DMS53 (cell line): ENCODE measurements around the gene TMEM131L.
"Not testable (repeated sequence)": the region's sequence is repeated elsewhere in the genome, so short reads cannot be mapped to it uniquely, and the experiment has no call there.

Experiments used
- DNase-seq: peaks from one replicate; lab custom pipeline; 2025; lab: John Stamatoyannopoulos, UW

Gene TMEM131L

DNA sequence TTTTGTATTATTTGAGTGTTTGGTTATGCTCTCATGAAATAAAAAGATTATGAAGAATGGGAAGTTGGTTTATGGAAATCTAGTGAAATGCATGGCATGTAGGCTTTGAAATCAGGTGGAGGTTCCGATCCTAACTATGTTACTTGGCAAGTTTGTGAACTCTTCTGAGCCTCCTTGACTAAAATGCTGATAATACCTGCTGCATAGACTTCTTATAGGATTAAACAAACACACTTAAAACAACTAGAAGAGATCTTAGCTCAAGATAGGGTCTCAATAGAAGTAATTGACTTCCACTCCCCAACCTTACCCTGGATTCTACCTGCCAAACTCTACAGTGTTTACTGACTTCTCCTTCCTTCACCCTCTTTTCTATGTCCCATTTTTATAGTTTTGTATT lies 195.7 kb downstream of the TMEM131L start:
- no peak for DNase-seq

GRCh38 chr4:153663667-153664066 lies 197.5 kb downstream of the TMEM131L start:
- DNase-seq: no peak

DNA sequence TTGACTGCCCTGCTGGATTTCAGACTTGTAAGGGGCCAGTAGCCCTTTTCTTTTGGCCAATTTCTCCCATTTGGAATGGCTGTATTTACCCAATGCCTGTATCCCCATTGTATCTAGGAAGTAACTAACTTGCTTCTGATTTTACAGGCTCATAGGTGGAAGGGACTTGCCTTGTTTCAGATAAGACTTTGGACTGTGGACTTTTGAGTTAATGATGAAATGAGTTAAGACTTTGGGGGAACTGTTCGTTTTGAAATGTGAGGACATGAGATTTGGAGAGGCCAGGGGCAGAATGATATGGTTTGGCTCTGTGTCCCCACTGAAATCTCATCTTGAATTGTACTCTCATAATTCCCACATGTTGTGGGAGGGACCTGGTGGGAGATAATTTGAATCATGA lies 200.3 kb downstream of the TMEM131L start:
- DNase-seq: not testable (repeated sequence)

DNA sequence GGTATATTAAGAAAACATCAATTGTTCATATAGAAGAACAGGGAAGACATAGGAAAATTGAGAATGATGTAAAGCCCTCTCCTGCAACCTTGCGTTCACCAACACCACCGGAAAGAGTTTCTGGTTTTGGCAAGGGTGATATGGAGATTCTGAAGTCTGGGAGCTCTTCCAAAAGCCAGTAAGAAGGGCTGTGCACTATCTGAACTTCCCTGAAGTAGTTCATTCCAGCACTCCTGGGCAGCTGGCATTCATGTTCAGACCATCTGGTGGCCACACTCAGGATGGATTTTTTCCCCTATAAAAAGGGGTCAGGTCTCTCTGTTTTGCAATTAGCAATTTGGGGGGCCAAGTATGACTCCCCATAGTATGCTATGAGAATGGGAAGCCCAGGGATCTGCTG lies 202.5 kb downstream of the TMEM131L start:
- no peak for DNase-seq

DNA sequence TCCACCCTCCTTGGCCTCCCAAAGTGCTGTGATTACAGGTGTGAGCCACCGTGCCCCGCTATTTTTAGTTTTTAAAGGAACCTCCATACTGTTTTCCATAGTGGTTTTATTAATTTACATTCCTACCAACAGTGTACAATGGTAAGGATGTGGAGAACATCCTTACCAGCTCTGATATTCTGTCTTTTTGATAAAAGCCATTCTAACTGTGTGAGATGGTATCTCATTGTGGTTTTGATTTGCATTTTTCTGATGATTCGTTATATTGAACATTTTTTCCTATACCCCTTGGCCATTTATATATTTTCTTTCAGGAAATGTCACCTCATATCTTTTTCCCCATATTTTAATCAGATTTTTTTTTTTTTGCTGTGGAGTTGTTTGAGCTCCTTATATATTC lies 203.7 kb downstream of the TMEM131L start:
- DNase-seq: no peak

- no peak for DNase-seq
These were observed 210.3 kb downstream of the TMEM131L start for GRCh38 chr4:153676486-153676885.

DNA sequence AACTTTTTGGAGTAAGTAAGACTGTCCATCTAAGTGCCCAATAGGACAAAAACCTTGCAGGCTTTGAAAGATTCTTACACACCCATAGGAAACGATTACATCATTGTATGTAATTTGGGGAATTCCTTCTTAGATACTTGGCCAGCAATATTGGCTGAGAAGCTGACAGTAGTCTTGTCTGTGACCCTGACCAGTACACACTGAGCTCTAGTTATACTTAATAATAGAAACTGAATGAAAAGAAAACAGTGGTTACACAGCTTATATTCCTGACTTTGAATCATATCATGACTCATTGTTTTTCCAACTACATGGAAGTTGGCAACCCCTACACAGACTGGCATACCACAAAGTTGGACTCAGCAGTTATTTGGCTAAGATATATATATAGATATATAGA lies 210.8 kb downstream of the TMEM131L start:
- peak; percentile 9 for DNase-seq

GRCh38 chr4:153679486-153679885 lies 213.3 kb downstream of the TMEM131L start:
- DNase-seq: no peak

- no peak for DNase-seq
These were observed 217.6 kb downstream of the TMEM131L start for GRCh38 chr4:153683763-153684181.

DNA sequence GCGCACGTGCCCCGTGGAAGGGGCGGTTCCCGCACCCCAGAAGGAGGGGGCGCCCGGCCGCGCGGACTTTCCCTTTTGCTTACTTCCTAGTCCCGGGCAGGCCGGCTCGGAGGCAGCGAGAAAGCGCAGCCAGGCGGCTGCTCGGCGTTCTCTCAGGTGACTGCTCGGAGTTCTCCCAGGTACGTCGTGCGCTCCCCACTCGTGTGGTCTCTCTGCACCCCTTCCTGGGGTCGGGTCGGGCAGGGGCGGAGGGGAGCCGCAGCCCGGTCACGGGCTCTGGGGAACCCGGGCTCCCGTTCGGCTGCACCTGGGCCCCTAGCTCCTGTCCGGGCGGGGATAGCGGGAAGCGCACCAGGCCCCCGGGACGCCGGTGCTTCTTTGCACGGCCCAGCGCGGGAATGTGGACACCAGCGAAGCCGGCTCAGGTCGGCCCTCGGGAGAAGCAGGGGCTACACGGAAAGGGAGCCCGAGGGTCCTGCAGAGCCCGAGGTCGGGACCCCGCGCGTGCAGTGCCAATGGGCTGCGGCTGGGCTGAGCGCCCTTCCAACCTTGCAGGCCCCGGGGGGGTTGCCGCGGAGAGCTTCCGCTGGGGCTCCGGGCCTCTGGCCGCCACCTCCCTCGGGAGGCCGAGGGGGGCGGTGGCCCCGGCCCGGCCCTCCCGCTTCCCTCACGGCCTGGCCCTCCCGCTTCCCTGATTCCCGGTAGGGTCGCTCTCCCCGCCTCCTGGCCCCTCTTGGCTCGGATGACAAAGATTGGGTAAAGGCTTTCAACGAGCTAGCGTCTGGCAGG lies 218.2 kb downstream of the TMEM131L start, which contains the start of gene TLR2:
TSS of gene TLR2 (plus strand) at position 99 of the 789 bp plus-strand sequence. CDS start 18,628 bp downstream, outside the sequence.
- DNase-seq: peak; percentile 69

GRCh38 chr4:153684971-153685371 lies 218.8 kb downstream of the TMEM131L start:
- no peak for DNase-seq
